Bone marrow (tissue), 2 donors: ENCODE data around the gene SLC4A5.
"Not testable (repeated sequence)": the region's sequence is repeated elsewhere in the genome, so short reads cannot be mapped to it uniquely, and the experiment has no call there.

Experiments used
- DNase-seq, 2 donors: peaks; one replicate each; lab custom pipeline; 2025; lab: John Stamatoyannopoulos, UW

The SLC4A5 gene

DNA sequence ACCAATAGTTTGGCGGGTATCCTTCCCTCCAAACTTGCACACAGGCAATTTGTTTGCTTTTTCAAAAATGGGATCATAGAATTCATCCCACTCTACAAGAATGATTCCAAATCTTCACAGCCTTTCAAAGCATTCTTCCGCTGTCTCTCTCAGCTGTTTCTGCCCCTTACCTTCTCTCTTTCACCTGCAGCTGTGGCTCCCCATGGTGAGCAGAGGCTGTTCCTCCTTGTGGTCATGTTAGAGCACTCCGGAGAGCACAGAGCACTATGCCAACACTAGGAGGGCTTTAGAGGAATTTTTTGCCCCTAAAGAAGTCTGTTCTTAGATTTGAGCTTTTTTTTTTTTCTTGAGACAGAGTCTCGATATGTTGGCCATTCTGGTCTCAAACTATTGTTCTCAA lies 114.4 kb downstream of the SLC4A5 start:
- DNase-seq, result no peak

DNA sequence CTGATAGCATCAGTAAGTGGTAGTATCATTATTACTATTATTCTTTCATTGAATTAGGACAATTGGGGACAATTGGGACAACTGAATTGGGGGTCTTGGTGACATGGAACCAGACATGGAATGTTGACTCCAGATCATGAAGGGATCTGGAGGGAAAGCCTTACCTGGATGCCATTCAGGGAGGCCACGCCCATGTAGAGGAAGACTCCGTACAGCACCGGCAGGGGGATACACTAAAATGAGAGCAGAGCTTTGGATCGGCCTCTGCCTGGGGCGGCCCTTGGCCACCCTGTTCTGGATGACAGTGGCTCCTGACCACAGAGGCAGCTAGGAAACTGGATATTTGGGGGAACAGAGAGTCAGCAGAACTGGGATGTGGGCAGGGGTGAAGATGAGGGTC lies 115.6 kb downstream of the SLC4A5 start:
- DNase-seq, result no peak

DNA sequence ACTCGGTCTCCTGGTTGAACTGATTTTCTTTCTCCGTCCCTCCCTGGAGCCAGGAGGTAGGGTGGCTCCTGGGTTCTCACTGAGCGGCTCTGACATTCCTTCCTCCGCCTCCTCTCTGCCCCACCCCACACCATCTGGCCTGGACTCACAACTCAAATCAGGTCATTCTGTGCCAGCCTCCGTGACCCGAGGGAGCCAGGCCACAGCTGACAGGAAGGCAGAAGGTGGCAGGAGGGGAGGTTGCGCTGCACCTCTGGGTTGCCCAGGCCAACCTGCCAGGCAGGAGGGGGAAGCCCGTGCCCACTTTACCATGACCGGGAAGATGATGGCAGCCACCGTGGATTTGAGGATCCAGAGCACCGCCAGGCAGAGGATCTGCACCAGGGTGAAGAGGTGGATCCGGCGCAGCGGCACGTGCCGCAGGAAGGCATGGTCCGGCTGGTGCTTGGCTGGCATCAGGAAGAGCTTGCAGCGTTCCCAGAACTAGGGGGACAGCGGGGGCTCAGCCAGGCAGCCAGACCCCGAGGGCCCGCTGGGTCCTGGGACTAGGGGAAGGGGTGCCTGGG lies 116.5 kb downstream of the SLC4A5 start:
- DNase-seq, result no peak

DNA sequence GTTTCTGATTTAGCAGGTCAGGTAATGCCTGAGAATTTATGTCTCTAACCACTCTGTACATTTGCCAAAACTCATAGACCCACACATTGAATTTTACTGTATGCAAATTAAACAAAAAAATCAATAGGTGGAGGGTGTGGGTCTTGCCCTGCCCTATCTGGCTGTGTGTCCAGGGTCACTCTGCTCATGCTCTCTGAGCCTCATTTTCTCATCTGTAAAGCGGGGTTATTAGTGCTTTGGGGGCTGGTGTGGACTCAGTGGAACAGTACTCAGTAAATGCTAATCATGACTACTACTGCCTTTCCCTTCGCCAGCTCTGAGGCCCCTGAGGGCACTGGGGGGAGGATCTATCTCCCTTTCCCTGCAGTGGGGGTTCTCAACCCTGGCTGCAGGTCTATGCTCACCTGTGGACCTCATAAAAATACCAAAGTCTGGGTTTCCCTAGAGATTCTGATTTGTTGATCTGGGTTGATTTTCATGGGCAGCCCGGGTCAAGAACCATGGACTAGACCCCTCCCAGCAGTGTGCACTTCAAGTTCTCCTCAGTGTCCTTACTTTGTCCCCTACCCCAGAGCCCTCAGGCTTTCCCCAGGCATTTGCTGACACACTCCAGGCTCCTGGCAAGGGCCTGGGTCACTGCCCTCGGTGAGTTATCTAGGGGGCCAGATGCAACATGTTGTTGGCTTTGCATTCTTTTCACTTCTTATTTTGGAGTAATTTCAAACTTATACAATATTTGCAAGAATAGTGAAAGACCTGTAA lies 117.3 kb downstream of the SLC4A5 start:
- DNase-seq, result no peak

DNA sequence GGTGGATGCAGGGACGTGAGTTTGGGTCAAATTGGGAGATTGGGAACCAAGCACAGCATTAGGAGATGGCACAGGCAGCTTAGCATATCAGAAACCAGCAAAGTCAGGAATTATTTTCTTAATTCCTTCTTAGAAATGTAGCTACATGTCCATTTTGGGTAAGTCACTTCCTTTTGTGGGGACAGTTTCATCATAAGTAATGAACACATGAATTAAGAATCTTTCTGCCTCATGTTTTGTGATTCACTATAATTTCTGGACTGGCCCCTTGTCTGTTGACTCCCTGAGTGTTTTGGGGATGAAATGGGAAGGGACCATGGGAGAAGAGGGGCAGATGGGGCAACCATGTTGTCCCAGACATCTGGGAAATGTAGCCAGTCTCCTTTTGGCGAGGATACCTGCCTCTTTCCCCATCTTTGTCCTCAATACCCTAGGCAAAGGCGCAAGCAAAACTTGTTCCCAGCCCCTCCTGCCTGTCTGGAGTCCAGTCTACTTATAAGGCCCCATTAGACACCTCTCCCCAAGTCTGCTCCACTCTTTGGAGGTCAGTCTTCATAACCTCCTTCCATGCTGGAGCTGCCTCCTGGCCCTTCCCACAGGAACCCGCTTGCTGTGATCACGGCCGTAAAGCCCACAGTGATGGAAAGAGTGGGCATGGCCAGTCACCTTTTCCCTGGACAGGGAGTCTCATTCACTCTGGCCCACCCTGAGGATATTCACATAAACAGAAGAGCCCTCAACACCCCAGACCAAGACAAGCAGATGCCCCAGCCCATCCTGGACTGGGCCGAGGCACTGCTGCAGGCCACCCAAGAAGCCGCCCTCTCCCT lies 119.1 kb downstream of the SLC4A5 start:
- no peak for DNase-seq

DNA sequence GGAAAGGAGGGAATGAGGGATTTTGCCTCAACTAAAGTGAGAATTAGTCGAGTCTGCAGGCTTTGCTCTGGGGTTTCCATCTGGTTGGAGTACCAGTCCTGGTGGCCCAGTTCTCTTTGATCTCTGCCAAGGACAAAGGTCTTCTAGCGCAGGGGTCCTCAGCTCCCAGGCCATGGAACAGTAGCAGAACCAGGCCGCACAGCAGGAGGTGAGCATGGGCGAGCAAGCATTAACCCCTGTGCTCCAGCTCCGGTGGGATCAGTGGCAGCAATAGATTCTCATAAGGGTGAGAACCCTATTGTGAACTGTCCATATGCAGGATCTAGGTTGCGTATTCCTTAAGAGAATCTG lies 120.9 kb downstream of the SLC4A5 start:
- no peak for DNase-seq

DNA sequence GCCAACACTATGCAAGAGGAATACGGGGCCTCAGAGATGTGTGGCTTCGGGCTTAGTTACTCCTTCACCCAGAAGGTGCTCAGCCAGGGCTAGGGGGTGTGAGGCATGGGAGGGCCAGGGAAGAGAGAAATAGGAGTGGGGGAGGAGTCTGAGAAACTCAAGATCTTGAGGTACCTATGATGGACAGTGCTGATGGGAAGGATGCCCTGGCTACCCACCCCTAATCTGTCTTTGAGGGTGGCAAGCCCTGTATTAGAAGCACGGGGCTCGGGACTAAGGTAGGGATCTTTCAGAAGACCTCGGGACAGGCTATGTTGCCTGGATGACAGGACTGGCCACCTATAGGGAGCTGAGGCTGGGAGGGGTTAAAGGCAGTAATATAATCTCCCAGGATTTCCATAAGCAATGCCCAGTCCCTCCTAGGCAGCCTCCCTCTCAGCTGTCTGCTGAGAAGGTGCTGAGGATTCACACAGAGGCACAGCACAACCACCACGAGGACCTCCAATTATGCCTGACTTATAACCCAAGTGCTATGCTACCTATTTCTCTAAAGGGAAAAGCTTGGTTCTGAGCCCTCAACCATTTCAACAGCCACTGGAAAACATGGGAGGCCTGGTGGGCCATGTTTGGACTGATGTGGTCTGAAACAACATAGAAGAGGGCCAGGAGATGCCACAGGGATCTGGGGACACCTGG lies 121.5 kb downstream of the SLC4A5 start:
- no peak for DNase-seq

DNA sequence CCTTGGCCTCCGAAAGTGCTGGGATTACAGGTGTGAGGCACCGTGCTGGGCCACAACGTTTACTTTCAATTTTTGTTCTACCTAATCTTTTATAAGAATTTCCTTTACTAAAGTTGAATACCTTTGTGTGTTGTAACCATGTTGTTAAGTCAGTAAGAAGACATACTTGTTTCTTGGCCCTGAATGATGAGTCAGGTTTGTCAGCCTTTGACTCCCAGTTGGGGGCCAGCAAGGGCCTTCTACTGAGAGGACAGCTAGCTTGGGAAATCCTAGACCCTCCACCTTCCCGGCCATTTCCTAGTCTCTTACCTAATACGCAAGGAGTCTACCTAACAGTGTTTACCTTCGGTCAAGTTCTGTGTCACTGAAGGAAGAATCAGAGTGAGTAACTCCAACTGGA lies 122.1 kb downstream of the SLC4A5 start:
- no peak for DNase-seq

DNA sequence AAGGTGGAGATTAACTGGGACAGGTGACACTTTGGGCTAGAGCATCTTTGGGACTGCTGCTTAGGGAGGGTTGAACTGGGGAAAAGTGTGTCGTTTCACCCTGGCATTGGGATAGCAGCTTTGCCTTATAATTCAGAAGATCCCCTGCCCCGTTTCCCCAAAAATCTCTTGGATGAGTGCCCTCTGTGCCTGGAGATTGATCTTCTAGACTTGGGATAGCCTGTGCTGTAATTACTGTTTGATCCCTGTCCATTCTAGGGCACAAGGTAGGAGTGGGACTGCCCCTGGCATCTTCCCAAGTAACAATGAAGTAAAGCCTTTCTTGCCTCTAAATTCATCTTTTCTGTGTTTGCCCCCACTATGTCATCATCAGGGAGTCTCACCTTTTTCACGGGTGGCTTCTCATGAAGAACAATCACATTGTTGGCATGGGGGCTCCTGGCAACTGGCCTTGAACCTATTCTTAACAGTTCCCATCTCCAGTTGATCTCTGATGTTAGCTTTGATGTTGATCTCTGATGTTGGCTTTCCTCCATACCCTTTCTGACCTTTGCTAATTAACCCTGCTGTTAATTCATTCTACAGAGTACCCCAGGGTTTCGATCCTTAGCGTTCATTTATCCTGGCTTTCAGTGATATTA lies 123.2 kb downstream of the SLC4A5 start:
- DNase-seq, result no peak

DNA sequence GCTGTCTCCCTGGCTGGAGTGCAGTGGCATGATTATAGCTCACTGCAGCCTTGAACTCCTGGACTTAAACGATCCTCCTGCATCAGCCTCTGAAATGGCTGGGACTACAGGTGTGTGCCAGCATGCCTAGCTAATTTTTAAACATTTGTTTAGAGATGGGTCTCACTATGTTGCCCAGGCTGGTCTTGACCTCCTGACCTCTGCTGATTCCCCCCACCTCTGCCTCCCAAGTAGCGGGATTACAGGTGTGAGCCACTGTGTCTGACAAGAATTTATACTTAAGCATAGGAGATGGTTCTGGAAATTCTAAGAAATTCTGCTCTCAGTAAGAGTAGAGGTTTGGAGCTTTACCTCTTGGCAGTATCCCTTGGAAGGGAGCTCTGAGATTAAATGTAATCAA lies 126.6 kb downstream of the SLC4A5 start:
- DNase-seq, result no peak

DNA sequence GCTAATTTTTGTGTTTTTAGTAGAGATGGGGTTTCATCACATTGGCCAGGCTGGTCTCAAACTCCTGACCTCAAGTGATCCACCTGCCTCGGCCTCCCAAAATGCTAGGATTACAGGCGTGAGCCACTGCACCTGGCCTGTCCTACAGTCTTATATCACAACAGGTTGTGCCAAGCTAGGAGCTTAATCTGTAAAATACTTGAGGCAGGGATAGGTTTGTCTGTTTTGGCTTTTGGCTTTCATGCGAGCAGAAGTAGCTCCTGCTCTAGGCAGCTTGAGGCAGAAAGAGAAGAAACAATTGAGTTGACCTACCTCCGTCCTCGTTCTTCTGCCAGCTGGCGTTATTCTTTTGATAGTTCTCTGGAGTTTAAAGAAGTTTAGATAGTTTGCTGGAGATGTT lies 127.4 kb downstream of the SLC4A5 start:
- DNase-seq, result not testable (repeated sequence)

DNA sequence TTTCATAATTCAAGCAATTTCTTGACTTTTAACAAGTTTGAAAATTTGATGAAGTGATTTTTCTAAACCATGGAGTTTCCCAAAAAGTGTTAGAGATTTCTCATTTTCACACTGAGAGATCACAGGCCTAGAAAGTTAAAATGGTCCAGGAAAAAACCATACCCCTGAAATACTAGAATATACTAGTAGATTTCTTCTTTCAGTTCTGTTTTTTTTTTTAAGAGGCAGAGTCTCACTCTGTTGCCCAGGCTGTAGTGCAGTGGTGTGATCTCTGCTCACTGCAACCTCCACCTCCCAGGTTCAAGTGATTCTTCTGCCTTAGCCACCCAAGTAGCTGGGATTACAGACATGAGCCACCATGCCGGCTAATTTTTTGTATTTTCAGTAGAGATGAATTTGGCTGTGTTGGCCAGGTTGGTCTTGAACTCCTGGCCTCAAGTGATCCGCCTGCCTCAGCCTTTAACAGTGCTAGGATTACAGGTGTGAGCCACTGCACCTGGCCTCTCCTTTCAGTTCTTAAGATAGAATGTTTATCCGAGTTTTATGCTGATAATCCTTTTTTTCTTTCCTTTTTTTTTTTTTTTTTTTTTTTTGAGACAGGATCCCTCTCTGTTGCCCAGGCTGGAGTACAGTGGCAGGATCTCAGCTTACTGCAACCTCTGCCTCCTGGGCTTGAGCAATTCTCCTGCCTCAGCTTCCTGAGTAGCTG lies 130.4 kb downstream of the SLC4A5 start:
- DNase-seq, result no peak

DNA sequence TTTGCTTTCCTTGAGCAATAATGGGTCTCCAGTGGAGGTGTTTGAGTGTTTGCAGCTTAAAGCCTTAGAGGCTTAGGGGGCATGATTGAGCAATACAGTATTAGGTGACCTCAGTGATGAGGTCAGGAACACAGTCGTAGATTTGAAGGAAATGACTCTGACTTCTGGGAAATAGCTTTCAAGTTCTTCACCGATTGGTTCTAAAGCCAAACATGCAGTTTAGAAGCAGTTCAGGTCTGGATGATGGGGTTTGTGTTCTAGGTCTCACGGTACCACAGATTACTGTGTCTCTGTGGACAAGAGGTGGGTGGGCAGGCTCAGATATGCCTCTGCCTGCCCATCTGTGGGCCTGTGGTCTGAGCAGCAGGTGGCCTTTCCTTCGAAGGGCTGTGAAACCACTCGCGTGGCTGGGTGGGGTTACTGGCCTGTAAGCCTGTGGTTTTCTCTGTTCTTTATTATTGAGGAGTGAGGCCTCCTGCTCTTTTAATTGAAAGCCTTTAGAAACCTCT lies 137.0 kb downstream of the SLC4A5 start:
- DNase-seq, result peak; percentile 38 to 59

DNA sequence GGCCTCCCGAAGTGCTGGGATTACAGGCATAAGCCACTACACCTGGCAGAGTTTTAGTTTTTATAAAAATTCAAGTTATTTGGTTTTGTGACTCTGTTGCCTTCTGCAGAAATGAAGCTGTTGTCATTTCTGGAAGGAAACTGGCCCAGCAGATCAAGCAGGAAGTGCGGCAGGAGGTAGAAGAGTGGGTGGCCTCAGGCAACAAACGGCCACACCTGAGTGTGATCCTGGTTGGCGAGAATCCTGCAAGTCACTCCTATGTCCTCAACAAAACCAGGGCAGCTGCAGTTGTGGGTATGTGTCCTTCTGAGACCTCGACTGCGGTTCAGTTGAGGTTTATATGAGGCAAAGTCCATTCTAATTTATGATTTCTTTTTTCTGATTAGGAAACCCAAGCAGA lies 137.6 kb downstream of the SLC4A5 start:
- DNase-seq, result no peak

DNA sequence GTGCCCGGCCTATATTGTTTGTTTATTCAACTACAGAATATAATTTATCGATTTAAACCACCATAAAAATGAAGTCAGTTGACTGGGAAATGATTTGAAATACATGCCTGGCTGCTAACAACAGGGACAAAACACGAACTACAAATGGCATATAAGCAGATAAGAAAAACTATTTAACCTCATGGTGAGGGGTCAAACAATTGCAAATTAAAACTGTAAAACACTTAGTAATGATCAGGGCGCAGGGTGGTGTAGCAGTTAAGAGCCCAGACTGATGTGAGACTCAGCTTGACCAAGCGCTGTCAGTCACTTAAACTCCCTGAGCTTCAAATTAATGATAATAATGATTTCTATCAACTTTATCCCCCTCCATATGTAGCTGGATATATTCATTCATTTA lies 138.1 kb downstream of the SLC4A5 start:
- no peak for DNase-seq

DNA sequence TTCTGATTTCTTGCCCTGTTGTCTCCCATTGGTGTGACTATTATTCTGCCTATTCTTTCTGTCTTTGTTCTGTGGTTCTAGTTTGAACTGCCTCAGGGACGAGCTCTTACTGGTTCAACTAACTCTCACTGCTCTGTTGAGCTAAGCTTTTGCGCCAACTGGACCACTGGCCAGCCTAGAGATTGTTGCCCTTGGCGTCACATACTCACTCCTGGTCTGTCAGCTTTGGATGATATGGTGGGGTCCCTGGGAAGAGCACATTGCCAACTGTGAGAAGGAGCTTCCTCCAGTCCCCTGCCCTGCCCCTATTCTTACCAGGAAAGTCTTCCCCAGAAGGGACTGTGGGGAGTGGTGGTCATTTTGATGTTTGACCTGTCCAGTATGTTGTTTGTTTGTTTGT lies 138.8 kb downstream of the SLC4A5 start:
- no peak for DNase-seq

DNA sequence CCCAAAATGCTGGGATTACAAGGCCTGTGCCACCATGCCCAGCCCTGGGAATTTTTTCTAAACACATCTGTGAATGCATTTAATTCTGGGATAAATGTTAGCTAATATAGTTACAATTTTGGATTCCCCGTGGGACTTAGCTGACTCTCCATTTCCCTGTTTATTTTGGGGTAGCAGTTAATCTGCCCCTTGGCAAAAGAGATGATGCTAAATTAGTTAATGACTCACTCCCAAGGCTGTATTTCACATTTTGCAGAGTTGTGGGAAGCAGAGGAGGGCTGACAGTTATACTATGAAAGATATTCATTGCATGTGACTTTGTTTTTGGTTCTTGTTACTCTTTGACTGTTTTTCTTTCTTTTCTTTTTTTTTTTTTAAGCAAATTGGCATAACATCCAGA lies 141.6 kb downstream of the SLC4A5 start:
- no peak for DNase-seq

DNA sequence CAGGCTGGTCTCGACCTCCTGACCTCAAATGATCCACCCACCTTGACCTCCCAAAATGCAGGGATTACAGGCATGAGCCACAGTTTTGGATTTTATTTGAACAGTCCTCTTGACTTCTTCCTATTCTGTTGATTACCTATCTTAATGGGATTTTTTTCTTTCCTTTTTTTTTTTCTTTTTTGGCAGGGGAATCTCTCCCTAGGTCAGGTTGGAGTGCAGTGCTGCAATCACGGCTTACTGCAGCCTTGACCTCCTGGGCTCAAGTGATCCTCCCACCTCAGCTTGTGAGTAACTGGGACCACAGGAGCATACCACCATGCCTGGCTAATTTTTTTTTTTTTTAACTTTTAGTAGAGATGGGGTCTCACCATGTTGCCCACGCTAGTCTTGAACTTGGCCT lies 142.0 kb downstream of the SLC4A5 start:
- DNase-seq, result no peak

DNA sequence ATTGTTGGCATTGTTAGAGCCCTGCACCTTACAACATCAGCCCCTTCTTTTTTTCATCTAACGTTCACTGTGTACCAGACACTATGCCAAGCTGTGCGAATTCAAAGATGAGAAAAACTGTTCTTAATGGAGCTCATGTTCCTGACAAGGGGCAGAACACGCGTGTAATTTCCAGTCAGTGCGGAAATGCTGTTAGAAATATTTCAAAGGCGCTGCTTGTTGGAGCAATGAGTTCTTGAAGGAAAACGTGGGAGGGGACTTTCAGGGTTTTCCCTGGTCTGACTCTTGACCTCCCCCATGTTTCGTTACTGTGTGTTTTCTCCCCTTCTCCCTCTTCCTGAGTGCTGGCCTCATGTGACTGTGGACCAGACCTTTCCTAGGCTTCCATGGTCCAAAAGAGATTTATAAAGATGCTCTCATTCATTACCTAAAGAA lies 143.3 kb downstream of the SLC4A5 start:
- no peak for DNase-seq

DNA sequence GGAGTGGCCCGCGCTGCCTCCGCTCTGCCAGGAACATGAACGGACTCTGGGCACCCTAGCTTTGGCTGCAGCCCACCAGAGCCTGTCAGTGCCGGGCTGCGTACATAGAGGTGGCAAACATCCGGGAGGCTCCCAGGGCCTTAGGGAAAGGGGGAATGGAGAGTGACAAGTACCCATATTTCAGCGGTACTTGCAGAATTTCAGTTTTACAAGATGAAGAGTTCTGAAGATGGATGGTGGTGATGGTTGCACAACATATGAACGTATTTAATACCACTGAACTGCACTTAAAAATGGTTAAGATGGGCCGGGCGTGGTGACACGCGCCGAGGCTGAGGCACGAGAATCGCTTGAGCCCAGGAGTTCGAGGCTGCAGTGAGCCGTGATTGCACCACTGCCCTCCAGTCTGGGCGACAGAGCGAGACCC lies 143.9 kb downstream of the SLC4A5 start:
- DNase-seq, result no peak
